Fibroblast of villous mesenchyme (primary cell): ENCODE data around the gene ADAMTSL4. TPM values are rescaled to one million over a fixed set of nuclear protein-coding genes. Genes with fewer than 3 reads are reported as not detected.

Source experiments
- DNase-seq: peaks from one replicate; pipeline ENCODE4 v3.0.0-alpha.2; 2010; ENCODE audit warnings: low read depth
- H3K4me3 ChIP-seq: 2 replicates; pipeline ENCODE4 v1.5.1; 2011; ENCODE audit warnings: low read depth, mild to moderate bottlenecking, low read length
- total RNA-seq: library from RNA; depleted of rRNA; stranded (reverse); fragments of >200 nt; gene quantifications from 2 replicates; pipeline ENCODE4 v1.2.3, GENCODE V29; 2012
- TF ChIP-seq, protein P1 (sequence below): IDR thresholded peaks from 2 replicates; pipeline ENCODE4 v1.5.1; 2012; ENCODE audit warnings: low read depth, mild to moderate bottlenecking, low read length; ENCODE audit not compliant: insufficient read depth

The ADAMTSL4 gene
- total RNA-seq, 1 donor: 8.6 TPM

DNA sequence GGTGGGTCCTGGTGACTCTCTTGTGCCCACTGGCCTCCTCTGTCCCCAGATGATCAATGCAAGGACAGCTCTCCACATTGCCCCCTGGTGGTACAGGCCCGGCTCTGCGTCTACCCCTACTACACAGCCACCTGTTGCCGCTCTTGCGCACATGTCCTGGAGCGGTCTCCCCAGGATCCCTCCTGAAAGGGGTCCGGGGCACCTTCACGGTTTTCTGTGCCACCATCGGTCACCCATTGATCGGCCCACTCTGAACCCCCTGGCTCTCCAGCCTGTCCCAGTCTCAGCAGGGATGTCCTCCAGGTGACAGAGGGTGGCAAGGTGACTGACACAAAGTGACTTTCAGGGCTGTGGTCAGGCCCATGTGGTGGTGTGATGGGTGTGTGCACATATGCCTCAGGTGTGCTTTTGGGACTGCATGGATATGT is 10.8 kb downstream of the ADAMTSL4 start:
- H3K4me3 ChIP-seq: no peak overlapping the region
- TF ChIP-seq, protein P1, sequence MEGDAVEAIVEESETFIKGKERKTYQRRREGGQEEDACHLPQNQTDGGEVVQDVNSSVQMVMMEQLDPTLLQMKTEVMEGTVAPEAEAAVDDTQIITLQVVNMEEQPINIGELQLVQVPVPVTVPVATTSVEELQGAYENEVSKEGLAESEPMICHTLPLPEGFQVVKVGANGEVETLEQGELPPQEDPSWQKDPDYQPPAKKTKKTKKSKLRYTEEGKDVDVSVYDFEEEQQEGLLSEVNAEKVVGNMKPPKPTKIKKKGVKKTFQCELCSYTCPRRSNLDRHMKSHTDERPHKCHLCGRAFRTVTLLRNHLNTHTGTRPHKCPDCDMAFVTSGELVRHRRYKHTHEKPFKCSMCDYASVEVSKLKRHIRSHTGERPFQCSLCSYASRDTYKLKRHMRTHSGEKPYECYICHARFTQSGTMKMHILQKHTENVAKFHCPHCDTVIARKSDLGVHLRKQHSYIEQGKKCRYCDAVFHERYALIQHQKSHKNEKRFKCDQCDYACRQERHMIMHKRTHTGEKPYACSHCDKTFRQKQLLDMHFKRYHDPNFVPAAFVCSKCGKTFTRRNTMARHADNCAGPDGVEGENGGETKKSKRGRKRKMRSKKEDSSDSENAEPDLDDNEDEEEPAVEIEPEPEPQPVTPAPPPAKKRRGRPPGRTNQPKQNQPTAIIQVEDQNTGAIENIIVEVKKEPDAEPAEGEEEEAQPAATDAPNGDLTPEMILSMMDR: peak; percentile 91
- peak; percentile 60 for DNase-seq

DNA sequence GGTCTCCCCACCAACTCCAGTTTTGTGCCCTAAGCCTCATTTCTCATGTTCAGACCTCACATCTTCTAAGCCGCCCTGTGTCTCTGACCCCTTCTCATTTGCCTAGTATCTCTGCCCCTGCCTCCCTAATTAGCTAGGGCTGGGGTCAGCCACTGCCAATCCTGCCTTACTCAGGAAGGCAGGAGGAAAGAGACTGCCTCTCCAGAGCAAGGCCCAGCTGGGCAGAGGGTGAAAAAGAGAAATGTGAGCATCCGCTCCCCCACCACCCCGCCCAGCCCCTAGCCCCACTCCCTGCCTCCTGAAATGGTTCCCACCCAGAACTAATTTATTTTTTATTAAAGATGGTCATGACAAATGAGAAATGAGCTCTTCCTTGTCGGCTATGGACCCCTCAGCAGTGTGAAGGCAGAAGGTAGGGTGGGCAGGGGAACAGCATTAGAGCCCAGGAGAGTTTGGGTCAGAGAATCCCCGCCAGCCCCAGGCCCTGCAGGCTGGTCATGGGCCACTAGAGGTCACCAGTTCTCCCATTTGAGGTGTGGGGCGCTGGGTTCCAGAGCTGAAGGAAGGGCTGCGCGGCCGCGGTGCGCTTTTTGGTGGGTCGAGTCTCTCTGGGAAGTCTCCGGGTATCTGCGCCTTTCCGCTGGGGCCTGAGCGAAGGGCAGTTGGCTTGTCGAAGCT is 11.5 kb downstream of the ADAMTSL4 start:
- peak overlapping the region; percentile 70 for H3K4me3 ChIP-seq
- no peak for DNase-seq
- TF ChIP-seq, protein P1: peak; percentile 89

DNA sequence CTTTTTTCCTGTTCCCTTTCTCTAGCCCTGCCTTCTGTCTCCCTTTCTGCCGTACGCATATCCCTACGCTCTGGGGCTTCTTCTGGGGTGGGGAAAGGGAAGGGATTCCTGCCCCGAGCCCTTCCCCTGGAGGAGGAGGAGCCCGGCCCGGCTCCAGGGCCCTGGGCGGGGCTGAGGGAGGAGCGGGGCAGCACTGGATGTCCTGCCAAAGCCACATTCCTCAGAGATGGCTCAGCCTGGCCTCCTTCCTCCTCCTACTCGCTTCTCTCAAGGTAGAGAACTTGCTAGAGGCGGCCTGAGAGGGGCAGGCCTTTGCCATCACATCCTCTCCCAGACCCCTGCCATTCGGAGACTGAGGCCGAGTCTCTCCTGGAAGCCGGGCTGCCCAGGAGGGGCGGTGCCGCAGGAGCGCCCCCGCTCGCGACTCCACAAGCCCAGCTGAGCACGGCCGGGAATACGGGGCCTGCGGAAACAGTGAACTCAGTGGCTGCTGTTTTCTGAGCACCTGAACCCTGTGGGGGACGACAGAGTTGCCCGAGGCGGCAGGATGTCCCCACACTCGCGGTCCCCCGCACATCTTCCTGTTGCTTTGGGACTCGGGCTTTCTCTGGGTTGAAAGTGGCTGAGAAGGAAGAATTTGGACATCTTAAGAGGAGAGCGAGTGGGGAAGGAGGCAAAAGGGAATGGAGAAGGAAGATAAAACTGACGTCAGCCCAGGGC is 12.2 kb downstream of the ADAMTSL4 start:
- DNase-seq: peak; percentile 99
- peak overlapping the region; percentile 70 for H3K4me3 ChIP-seq
- TF ChIP-seq, protein P1: peak; percentile 34

DNA sequence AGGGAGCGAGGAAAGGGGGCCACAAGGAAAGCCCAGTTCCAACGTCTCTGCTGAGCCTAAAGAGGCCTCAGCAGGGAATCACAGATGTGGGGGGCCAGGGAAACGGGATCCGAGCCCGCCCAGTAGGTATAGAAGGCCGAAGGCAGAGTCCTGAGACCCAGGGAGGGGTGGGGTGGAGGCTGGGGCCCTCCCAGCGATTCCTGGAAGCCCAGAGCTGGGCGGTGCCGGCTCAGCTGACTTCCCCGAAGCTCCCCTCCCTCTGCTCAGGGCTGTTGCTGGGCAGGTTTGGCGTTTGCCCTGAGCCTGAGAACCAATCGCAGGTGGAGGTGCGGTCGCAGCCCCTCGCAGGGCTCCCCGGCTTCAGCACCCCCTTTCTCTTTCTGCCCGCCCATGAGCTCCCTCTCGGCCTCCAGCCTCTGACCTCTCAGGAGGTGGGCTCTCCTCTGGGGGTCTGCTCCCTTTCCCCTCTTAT is 12.8 kb downstream of the ADAMTSL4 start:
- TF ChIP-seq, protein P1: no peak
- peak overlapping the region; percentile 70 for H3K4me3 ChIP-seq
- peak; percentile 96 for DNase-seq

DNA sequence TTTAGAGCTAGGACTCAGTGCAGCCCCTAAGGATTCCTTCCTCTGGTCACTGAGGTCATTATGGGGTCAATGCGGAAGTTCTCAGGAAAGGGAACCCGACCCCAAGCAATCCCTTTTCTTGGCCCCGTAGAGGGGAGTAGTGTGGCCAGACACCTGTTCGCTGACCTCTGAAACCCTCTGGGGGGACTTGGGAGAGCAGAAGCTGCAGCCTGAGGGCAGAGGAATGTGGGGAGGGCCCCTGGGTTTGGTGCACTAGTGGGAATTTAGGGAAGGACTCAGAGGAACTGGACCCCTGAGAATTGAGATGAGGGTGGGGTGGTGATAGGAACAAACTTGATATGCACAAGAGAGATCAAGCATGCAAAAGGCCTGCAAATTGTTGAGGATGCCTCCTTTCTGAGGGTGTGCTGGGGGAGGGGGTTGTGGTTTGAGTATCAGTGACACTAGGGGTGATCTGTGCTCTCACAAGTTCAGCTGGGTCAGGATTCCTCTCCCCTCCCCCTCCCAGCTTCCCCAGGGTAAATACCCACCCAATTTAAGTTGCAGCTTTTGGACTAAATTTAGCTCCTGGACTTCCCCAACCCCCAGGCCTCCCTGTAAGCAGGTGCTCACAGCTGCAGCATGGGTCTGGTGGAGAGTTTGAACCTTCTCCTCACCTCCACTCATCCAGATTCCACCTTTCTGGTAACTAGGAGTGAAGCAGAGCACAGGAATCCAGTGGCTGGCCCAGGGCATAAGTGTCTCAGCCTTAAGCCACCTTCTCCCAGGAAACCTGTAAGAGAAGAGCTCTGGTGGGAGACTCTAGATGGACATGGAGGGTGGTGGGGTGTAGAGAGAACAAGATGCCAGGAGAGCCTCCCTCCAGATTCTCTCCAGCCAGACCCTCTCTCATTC is 13.5 kb downstream of the ADAMTSL4 start:
- TF ChIP-seq, protein P1: no peak
- peak overlapping the region; percentile 70 for H3K4me3 ChIP-seq
- DNase-seq: peak; percentile 38

DNA sequence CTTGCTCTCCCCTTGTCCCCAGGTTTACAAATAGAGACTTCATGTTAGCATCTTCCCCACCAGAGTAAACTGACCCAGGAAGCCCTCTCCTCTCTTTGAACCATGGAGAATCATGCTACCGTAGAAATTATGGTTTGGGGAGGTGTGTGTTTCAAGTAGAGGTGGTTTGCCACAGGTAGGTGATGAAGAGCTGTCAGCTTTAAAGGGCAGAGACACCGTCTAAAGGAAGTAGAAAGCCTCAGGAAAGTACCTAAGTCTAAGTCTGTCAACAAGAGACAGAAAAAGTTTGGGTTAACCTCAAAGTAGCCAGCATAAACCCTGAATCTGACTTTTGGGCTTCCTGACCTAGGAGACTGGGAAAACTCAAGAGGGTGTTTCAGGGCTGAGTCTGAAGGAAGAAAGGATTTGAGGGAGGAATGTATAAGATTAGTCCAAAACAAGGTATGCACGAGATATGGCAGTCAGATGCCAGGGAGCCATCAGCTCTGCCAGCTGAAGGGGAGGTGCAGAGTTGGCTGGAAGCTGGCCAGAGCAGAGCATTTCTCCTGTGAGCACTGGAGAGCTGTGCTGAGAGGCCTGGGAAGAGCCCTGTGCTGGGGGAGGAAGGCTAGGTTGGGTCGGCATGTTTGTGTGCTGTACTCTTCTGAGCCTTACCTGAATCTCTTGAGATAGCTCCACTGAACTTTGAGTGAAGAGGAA is 14.3 kb downstream of the ADAMTSL4 start:
- no peak overlapping the region for H3K4me3 ChIP-seq
- peak; percentile 44 for DNase-seq
- TF ChIP-seq, protein P1: no peak
